Peyer's patch (tissue), 4 donors: Measurements from ENCODE around the gene ATG7. TPM values are rescaled to one million over a fixed set of nuclear protein-coding genes. Genes with fewer than 3 reads are reported as not detected.

Source experiments
- DNase-seq, 3 donors: peaks; one replicate each; pipeline ENCODE4 v3.0.0-alpha.2; 2017 to 2019
- H3K27ac ChIP-seq, 4 donors: fragments of 200-600 bp; sonication (generic); one replicate each; pipeline ENCODE4 v1.5.1; 2016 to 2019
- H3K27me3 ChIP-seq, 2 donors: fragments of 200-600 bp; sonication (generic); one replicate each; pipeline ENCODE4 v1.5.1; 2019
- H3K36me3 ChIP-seq, 3 donors: fragments of 200-600 bp; sonication (generic); one replicate each; pipeline ENCODE4 v1.5.1; 2016 to 2019
- H3K4me1 ChIP-seq, 4 donors: fragments of 200-600 bp; sonication (generic); one replicate each; pipeline ENCODE4 v1.5.1; 2016 to 2019
- H3K4me3 ChIP-seq, 4 donors: fragments of 200-600 bp; sonication (generic); 1 replicate in 3 of 4; 2 replicates in 1 of 4; pipeline ENCODE4 v1.5.1; 2016 to 2019; ENCODE audit warnings: mild to moderate bottlenecking in 1 of 4
- H3K9me3 ChIP-seq, 4 donors: fragments of 200-600 bp; sonication (generic); one replicate each; pipeline ENCODE4 v1.5.1; 2016 to 2019; ENCODE audit warnings: mild to moderate bottlenecking in 1 of 4
- CTCF ChIP-seq, 6 experiments: fragments of 450-650 bp in 4 of 6; fragments of 200-600 bp in 2 of 6; sonication (generic) in 1 of 6; IDR thresholded peaks; one replicate each; pipeline ENCODE4 v1.5.1; 2017 to 2019; ENCODE audit warnings: antibody characterized with exemption in 6 of 6, mild to moderate bottlenecking in 3 of 6, moderate library complexity in 1 of 6
- POLR2A ChIP-seq, 2 donors: fragments of 450-650 bp; IDR thresholded peaks; one replicate each; pipeline ENCODE4 v1.5.1; 2017; ENCODE audit warnings: antibody characterized with exemption in 2 of 2, mild to moderate bottlenecking in 2 of 2, moderate library complexity in 2 of 2
- total RNA-seq, 4 donors: library from RNA; depleted of rRNA; stranded (reverse); fragments of >200 nt; gene quantifications; one replicate each; pipeline ENCODE4 v1.1.0, GENCODE V29; 2016

ATG7 gene
- total RNA-seq, 4 donors from 2014 or later: 45.2 to 126 (median 70.8) TPM

DNA sequence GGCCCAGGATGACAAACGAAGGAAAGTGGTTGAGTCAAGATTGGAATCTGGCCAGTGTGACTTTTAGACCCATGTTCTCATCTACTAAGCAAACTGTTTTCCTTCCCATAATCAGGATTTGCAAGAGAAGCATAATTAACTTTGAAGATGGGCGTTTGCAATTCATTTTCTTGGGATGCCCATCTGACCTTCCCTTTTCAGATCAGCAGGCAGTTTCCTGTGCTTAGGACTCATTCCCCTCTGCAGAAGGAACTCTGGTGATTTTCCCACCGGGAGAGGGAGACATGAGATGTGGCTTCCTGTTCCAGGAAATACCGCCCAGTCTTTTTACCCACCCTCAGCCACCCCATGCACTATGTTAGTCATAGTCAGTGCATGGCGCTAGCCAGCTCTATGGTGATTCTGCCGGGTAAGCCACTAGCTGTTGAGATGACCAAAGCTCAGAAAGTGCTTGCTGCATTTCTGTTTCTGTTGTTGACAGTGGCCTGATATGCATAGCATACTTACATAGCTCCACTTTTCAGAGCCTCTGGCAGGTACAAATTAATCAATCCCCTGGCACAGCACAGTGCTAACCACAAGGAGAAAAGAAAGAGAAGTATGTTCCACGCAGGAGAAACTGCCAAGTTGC lies 242.1 kb downstream of the ATG7 start:
- TF ChIP-seq CTCF (IDR thresholded peaks at IDR 0.05): no peak
- TF ChIP-seq POLR2A (IDR thresholded peaks at IDR 0.05): no peak
- Histone ChIP-seq H3K4me1 (peaks cover 0 to 28% (median 0%) of the 10 kb centered on the region in 4 donors), H3K4me3 (no peak overlapping the region), H3K27ac (peak overlapping the region in 3 of 4 donors; percentile 17 to 53 (median 21)), H3K9me3 (no peaks in the 10 kb centered on the region), H3K36me3 (no peaks in the 10 kb centered on the region), H3K27me3 (no peaks in the 10 kb centered on the region)
- no peak for DNase-seq

GRCh38 chr3:11517601-11518000 lies 245.4 kb downstream of the ATG7 start:
- Histone ChIP-seq H3K4me3 (no peak overlapping the region), H3K4me1 (peaks cover 0 to 18% (median 0%) of the 10 kb centered on the region in 4 donors), H3K9me3 (no peaks in the 10 kb centered on the region), H3K36me3 (no peaks in the 10 kb centered on the region), H3K27me3 (no peaks in the 10 kb centered on the region), H3K27ac (no peak overlapping the region)
- DNase-seq: no peak
- TF ChIP-seq POLR2A (IDR thresholded peaks at IDR 0.05) (no peak), CTCF (IDR thresholded peaks at IDR 0.05) (no peak)

DNA sequence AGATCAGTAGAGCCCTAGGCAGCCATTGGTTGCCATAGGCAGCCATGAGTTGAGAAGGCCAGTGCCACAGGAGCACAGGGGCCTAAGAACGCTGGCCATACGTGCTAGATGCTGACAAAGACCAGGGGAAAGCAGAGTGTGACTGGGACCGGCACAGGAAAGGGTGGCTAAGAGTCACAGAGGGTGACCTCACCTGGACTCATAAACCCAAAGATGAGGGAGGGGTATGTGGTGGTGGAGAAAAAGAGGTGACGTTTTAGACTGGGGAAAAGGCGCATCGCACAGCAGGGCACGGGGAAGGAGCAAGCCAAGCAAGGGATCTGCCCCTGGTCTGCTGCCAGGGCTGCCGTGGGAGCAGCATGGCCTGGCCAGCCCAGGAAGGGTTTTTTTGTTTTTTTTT lies 249.0 kb downstream of the ATG7 start:
- Histone ChIP-seq H3K36me3 (no peaks in the 10 kb centered on the region), H3K27me3 (no peaks in the 10 kb centered on the region), H3K4me1 (no peaks in the 10 kb centered on the region), H3K27ac (no peak overlapping the region), H3K4me3 (no peak overlapping the region), H3K9me3 (no peaks in the 10 kb centered on the region)
- DNase-seq: no peak
- TF ChIP-seq CTCF (IDR thresholded peaks at IDR 0.05): no peak
- no peak for TF ChIP-seq POLR2A (IDR thresholded peaks at IDR 0.05)

DNA sequence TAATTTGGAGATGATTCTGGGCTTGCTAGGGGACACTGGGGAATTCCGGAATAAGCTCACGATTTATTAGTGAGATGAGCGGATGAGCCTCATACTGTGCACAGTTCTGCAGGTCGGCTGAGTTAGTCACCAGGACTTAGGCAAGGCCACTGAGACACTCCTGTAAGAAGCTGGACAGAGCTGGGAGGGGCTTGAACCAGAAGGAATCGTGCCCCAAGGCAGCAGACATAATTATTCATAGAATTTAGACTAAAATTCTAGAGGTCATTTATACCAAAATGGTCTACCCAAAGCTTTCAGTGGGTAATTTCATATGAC lies 250.2 kb downstream of the ATG7 start:
- no peak for DNase-seq
- no peaks in the 10 kb centered on the region for H3K9me3 ChIP-seq
- no peaks in the 10 kb centered on the region for H3K27me3 ChIP-seq
- no peaks in the 10 kb centered on the region for H3K36me3 ChIP-seq
- H3K4me3 ChIP-seq: no peak overlapping the region
- TF ChIP-seq POLR2A (IDR thresholded peaks at IDR 0.05): no peak
- no peak for TF ChIP-seq CTCF (IDR thresholded peaks at IDR 0.05)
- no peak overlapping the region for H3K27ac ChIP-seq
- H3K4me1 ChIP-seq: no peaks in the 10 kb centered on the region

GRCh38 chr3:11522953-11523571 lies 250.9 kb downstream of the ATG7 start:
- Histone ChIP-seq H3K9me3 (no peaks in the 10 kb centered on the region), H3K27ac (peak overlapping the region in 2 of 4 donors; percentile 9 to 36), H3K4me3 (no peak overlapping the region), H3K27me3 (no peaks in the 10 kb centered on the region), H3K36me3 (no peaks in the 10 kb centered on the region), H3K4me1 (no peaks in the 10 kb centered on the region)
- no peak for TF ChIP-seq POLR2A (IDR thresholded peaks at IDR 0.05)
- no peak for TF ChIP-seq CTCF (IDR thresholded peaks at IDR 0.05)
- DNase-seq: no peak
